GM23338 (cell line): ENCODE data around the gene TTLL8. TPM values are rescaled to one million over a fixed set of nuclear protein-coding genes. Genes with fewer than 3 reads are reported as not detected.

Source experiments
- ATAC-seq: fragments of 200-7000 bp; cut with Tn5 transposase; 3 replicates; pipeline ENCODE4 v1.9.1; 2020
- DNase-seq: peaks from one replicate; pipeline ENCODE4 v3.0.0-alpha.2; 2015; ENCODE audit warnings: low spot score
- H2AFZ ChIP-seq: fragments of 200-600 bp; sonication (generic); 2 replicates; pipeline ENCODE4 v1.8.0; 2016; ENCODE audit warnings: antibody characterized with exemption, mild to moderate bottlenecking, moderate library complexity
- H3F3A ChIP-seq: fragments of 200-600 bp; sonication (generic); replicated peaks from 2 replicates; pipeline ENCODE4 v1.8.0; 2017; ENCODE audit warnings: antibody characterized with exemption, mixed run types, low read depth
- H3K27ac ChIP-seq: fragments of 200-600 bp; sonication (generic); 2 replicates; pipeline ENCODE4 v1.6.1; 2016; ENCODE audit warnings: low read depth
- H3K27me3 ChIP-seq: fragments of 200-600 bp; sonication (generic); 2 replicates; pipeline ENCODE4 v1.8.0; 2016; ENCODE audit warnings: mild to moderate bottlenecking, mixed run types, moderate library complexity; ENCODE audit not compliant: insufficient read depth
- H3K36me3 ChIP-seq: fragments of 200-600 bp; sonication (generic); 2 replicates; pipeline ENCODE4 v1.8.0; 2016; ENCODE audit warnings: mild to moderate bottlenecking; ENCODE audit not compliant: insufficient read depth
- H3K4me1 ChIP-seq: fragments of 200-600 bp; sonication (generic); 2 replicates; pipeline ENCODE4 v1.8.0; 2016; ENCODE audit warnings: mild to moderate bottlenecking, moderate library complexity; ENCODE audit not compliant: insufficient read depth
- H3K4me2 ChIP-seq: fragments of 200-600 bp; sonication (generic); 2 replicates; pipeline ENCODE4 v1.7.1; 2017; ENCODE audit warnings: mixed run types
- H3K4me3 ChIP-seq: fragments of 200-600 bp; sonication (generic); 2 replicates; pipeline ENCODE4 v1.6.1; 2016; ENCODE audit warnings: mixed run types
- H3K79me2 ChIP-seq: fragments of 200-600 bp; sonication (generic); replicated peaks from 2 replicates; pipeline ENCODE4 v1.8.0; 2017; ENCODE audit warnings: mild to moderate bottlenecking; ENCODE audit not compliant: insufficient read depth
- H3K9me2 ChIP-seq: fragments of 200-600 bp; sonication (generic); 2 replicates; pipeline ENCODE4 v1.8.0; 2017; ENCODE audit not compliant: insufficient read depth
- H4K20me1 ChIP-seq: fragments of 200-600 bp; sonication (generic); replicated peaks from 2 replicates; pipeline ENCODE4 v1.8.0; 2017; ENCODE audit warnings: mild to moderate bottlenecking; ENCODE audit not compliant: insufficient read depth
- H3K27ac Mint-ChIP-seq: 2 replicates; pipeline ENCODE4 v1.8.0; 2020; ENCODE audit warnings: inconsistent platforms, mild to moderate bottlenecking, moderate library complexity, mixed read lengths
- H3K27me3 Mint-ChIP-seq: 3 replicates; pipeline ENCODE4 v1.8.0; 2022; ENCODE audit warnings: low read depth, mild to moderate bottlenecking, moderate library complexity, mixed read lengths, inconsistent platforms; ENCODE audit not compliant: insufficient read depth, poor library complexity
- H3K36me3 Mint-ChIP-seq: 3 replicates; pipeline ENCODE4 v1.8.0; 2021; ENCODE audit warnings: low read depth, mild to moderate bottlenecking, inconsistent platforms, moderate library complexity, mixed read lengths
- H3K4me1 Mint-ChIP-seq: 3 replicates; pipeline ENCODE4 v1.8.0; 2020; ENCODE audit warnings: mild to moderate bottlenecking, inconsistent platforms, mixed read lengths
- H3K4me3 Mint-ChIP-seq: 3 replicates; pipeline ENCODE4 v1.8.0; 2021; ENCODE audit warnings: moderate library complexity, mild to moderate bottlenecking, inconsistent platforms, mixed read lengths
- H3K9me3 Mint-ChIP-seq: 3 replicates; pipeline ENCODE4 v1.8.0; 2020; ENCODE audit warnings: moderate library complexity, mild to moderate bottlenecking, inconsistent platforms, mixed read lengths
- CREB1 ChIP-seq: fragments of 250-450 bp; sonication (Bioruptor Pico); IDR thresholded peaks from 2 replicates; pipeline ENCODE4 v1.5.0; 2020; ENCODE audit warnings: low read depth, mild to moderate bottlenecking, moderate library complexity
- EZH2 ChIP-seq: fragments of 200-600 bp; sonication (generic); IDR thresholded peaks from one replicate; pipeline ENCODE4 v1.8.0; 2017; ENCODE audit warnings: antibody characterized with exemption, mild to moderate bottlenecking, low read depth; ENCODE audit not compliant: unreplicated experiment
- EZH2phosphoT487 ChIP-seq: fragments of 200-600 bp; sonication (generic); IDR thresholded peaks from one replicate; pipeline ENCODE4 v1.8.1; 2018; ENCODE audit warnings: antibody characterized with exemption; ENCODE audit not compliant: unreplicated experiment
- JUNB ChIP-seq: IDR thresholded peaks from one replicate; pipeline ENCODE4 v1.6.1; 2016; ENCODE audit warnings: antibody characterized with exemption; ENCODE audit not compliant: unreplicated experiment
- NANOG ChIP-seq: IDR thresholded peaks from 2 replicates; pipeline ENCODE4 v1.6.1; 2016; ENCODE audit warnings: antibody characterized with exemption, borderline replicate concordance
- POLR2AphosphoS5 ChIP-seq: IDR thresholded peaks from 2 replicates; pipeline ENCODE4 v1.6.1; 2016; ENCODE audit warnings: antibody characterized with exemption, low read depth
- STAT1 ChIP-seq: IDR thresholded peaks from one replicate; pipeline ENCODE4 v1.6.1; 2016; ENCODE audit warnings: antibody characterized with exemption; ENCODE audit not compliant: unreplicated experiment
- ZNF114 ChIP-seq: fragments of 250-450 bp; sonication (Bioruptor Pico); IDR thresholded peaks from 2 replicates; pipeline ENCODE4 v1.5.0; 2020; ENCODE audit warnings: mild to moderate bottlenecking, moderate library complexity
- ZNF331 ChIP-seq: fragments of 250-450 bp; sonication (Bioruptor Pico); IDR thresholded peaks from 2 replicates; pipeline ENCODE4 v1.5.0; 2020; ENCODE audit warnings: low read depth, mild to moderate bottlenecking, moderate library complexity
- polyA plus RNA-seq: library from polyadenylated mRNA; unstranded; fragments of >200 nt; fragmentation: Nextera tagmentation; extraction: Ambion mirVana; gene quantifications from 2 replicates; pipeline ENCODE4 v1.2.1, GENCODE V29; 2016
- total RNA-seq: library from RNA; depleted of rRNA; stranded (reverse); fragments of >200 nt; shearing (Covaris generic); gene quantifications from 2 replicates; pipeline ENCODE4 v1.2.3, GENCODE V29; 2014
- TF ChIP-seq, protein P1 (sequence below): fragments of 250-450 bp; sonication (Bioruptor Pico); IDR thresholded peaks from 2 replicates; pipeline ENCODE4 v1.5.0; 2020; ENCODE audit warnings: mild to moderate bottlenecking, moderate library complexity
- TF ChIP-seq, protein P2 (sequence below): IDR thresholded peaks from one replicate; pipeline ENCODE4 v1.6.1; 2018; ENCODE audit warnings: antibody characterized with exemption; ENCODE audit not compliant: unreplicated experiment
- TF ChIP-seq, protein P3 (sequence below), 2 experiments: fragments of 200-600 bp in 1 of 2; sonication (generic) in 1 of 2; conservative IDR thresholded peaks; 2 replicates each; pipeline versions ENCODE4 v1.5.1 to v1.6.1; 2016 to 2017; ENCODE audit warnings: antibody characterized with exemption in 2 of 2, low read depth in 2 of 2, mild to moderate bottlenecking in 2 of 2, moderate library complexity in 1 of 2
- TF ChIP-seq, protein P4 (sequence below): IDR thresholded peaks from 2 replicates; pipeline ENCODE4 v1.6.1; 2016; ENCODE audit warnings: antibody characterized with exemption

TTLL8 gene
- total and polyA plus RNA-seq, 2 experiments from 2014 or later = not detected

DNA sequence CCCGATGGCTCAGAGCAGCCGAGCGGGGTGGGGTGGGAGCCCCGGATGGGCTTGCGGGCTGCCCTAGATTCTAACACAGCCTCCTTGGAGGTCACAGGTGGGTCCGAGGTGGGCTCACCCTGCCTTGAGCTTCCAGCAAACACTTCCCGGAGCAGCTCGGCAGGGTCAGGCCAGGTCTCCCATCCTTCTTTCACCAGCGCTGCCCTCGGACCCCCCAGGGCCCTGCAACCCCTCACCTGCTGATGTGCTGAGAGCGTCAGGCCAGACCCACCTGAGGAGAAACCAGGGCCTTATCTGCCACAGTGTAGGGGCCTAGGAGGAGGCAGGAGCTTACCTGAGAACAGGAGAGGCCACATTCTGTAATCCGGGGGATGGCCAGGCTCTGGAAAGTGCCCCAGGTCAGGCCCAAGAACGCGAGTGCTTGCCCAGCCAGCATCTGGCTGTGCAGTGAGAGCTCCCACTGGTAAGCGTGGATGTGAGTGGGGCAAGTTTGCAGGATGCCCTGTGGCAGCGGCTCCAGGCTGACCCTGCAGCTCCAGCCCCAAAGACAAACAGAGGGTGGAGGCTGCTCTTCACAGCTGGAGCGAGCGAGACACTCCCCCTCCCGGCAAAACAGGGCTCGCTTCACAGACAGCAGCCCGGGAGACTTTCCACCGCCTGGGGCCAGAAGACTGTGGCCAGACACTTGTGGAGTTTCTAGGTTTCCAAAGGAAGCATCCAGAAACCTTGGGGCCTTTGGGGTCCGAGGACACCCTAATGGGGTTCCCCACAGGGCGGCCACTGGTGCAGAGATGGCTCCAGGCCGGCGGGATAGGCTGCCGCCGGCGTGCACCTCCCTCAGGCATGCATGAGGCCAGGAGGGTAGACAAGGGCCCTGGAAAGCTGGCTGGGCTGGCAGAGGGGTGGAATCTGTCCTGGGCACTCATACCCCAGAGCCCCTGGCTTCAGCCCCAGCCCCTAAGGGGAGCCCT is 45.6 kb downstream of the TTLL8 start, which contains the start of gene IL17REL:
TSS of gene IL17REL (minus strand) at position 555 of the 971 bp plus-strand sequence. CDS start at position 436, 119 bp downstream.
- Histone ChIP-seq H3K4me1 (peaks cover 7% of the 10 kb centered on the region; the same call in 1 of the 2 replicates), H2AFZ (no peak within 1 kb of the TSS), H4K20me1 (0 out of 2 replicates have a peak, but pooled peaks cover 3% of the 10 kb centered on the region), H3K4me3 (peak within 1 kb of the TSS; percentile 52; the same call in 1 of the 2 replicates), H3K36me3 (no peaks in the 10 kb centered on the region), H3K27me3 (peaks cover 60% of the 10 kb centered on the region), H3F3A (no peaks in the 10 kb centered on the region), H3K79me2 (no peaks in the 10 kb centered on the region), H3K4me2 (no peak within 1 kb of the TSS; the same call in 1 of the 2 replicates), H3K9me2 (no peaks in the 10 kb centered on the region), H3K27ac (no peak within 1 kb of the TSS)
- Mint-ChIP-seq H3K4me3 (peak within 1 kb of the TSS; percentile 65; the same call in 1 of the 3 replicates), H3K27me3 (peaks cover 38% of the 10 kb centered on the region), H3K9me3 (no peaks in the 10 kb centered on the region), H3K36me3 (no peaks in the 10 kb centered on the region), H3K4me1 (peaks cover 15% of the 10 kb centered on the region; the same call in 2 of the 3 replicates), H3K27ac (no peak within 1 kb of the TSS)
- ATAC-seq = peak; percentile 4
- no peak for DNase-seq
- no peak for TF ChIP-seq ZNF114 (CRISPR knock-in tag)
- TF ChIP-seq EZH2 = no peak
- TF ChIP-seq POLR2AphosphoS5 = no peak
- TF ChIP-seq, protein P1, sequence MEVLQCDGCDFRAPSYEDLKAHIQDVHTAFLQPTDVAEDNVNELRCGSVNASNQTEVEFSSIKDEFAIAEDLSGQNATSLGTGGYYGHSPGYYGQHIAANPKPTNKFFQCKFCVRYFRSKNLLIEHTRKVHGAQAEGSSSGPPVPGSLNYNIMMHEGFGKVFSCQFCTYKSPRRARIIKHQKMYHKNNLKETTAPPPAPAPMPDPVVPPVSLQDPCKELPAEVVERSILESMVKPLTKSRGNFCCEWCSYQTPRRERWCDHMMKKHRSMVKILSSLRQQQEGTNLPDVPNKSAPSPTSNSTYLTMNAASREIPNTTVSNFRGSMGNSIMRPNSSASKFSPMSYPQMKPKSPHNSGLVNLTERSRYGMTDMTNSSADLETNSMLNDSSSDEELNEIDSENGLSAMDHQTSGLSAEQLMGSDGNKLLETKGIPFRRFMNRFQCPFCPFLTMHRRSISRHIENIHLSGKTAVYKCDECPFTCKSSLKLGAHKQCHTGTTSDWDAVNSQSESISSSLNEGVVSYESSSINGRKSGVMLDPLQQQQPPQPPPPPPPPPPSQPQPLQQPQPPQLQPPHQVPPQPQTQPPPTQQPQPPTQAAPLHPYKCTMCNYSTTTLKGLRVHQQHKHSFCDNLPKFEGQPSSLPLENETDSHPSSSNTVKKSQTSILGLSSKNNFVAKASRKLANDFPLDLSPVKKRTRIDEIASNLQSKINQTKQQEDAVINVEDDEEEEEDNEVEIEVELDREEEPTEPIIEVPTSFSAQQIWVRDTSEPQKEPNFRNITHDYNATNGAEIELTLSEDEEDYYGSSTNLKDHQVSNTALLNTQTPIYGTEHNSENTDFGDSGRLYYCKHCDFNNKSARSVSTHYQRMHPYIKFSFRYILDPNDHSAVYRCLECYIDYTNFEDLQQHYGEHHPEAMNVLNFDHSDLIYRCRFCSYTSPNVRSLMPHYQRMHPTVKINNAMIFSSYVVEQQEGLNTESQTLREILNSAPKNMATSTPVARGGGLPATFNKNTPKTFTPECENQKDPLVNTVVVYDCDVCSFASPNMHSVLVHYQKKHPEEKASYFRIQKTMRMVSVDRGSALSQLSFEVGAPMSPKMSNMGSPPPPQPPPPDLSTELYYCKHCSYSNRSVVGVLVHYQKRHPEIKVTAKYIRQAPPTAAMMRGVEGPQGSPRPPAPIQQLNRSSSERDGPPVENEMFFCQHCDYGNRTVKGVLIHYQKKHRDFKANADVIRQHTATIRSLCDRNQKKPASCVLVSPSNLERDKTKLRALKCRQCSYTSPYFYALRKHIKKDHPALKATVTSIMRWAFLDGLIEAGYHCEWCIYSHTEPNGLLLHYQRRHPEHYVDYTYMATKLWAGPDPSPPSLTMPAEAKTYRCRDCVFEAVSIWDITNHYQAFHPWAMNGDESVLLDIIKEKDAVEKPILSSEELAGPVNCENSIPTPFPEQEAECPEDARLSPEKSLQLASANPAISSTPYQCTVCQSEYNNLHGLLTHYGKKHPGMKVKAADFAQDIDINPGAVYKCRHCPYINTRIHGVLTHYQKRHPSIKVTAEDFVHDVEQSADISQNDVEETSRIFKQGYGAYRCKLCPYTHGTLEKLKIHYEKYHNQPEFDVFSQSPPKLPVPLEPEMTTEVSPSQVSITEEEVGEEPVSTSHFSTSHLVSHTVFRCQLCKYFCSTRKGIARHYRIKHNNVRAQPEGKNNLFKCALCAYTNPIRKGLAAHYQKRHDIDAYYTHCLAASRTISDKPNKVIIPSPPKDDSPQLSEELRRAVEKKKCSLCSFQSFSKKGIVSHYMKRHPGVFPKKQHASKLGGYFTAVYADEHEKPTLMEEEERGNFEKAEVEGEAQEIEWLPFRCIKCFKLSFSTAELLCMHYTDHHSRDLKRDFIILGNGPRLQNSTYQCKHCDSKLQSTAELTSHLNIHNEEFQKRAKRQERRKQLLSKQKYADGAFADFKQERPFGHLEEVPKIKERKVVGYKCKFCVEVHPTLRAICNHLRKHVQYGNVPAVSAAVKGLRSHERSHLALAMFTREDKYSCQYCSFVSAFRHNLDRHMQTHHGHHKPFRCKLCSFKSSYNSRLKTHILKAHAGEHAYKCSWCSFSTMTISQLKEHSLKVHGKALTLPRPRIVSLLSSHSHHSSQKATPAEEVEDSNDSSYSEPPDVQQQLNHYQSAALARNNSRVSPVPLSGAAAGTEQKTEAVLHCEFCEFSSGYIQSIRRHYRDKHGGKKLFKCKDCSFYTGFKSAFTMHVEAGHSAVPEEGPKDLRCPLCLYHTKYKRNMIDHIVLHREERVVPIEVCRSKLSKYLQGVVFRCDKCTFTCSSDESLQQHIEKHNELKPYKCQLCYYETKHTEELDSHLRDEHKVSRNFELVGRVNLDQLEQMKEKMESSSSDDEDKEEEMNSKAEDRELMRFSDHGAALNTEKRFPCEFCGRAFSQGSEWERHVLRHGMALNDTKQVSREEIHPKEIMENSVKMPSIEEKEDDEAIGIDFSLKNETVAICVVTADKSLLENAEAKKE (CRISPR knock-in tag) = no peak
- TF ChIP-seq, protein P2, sequence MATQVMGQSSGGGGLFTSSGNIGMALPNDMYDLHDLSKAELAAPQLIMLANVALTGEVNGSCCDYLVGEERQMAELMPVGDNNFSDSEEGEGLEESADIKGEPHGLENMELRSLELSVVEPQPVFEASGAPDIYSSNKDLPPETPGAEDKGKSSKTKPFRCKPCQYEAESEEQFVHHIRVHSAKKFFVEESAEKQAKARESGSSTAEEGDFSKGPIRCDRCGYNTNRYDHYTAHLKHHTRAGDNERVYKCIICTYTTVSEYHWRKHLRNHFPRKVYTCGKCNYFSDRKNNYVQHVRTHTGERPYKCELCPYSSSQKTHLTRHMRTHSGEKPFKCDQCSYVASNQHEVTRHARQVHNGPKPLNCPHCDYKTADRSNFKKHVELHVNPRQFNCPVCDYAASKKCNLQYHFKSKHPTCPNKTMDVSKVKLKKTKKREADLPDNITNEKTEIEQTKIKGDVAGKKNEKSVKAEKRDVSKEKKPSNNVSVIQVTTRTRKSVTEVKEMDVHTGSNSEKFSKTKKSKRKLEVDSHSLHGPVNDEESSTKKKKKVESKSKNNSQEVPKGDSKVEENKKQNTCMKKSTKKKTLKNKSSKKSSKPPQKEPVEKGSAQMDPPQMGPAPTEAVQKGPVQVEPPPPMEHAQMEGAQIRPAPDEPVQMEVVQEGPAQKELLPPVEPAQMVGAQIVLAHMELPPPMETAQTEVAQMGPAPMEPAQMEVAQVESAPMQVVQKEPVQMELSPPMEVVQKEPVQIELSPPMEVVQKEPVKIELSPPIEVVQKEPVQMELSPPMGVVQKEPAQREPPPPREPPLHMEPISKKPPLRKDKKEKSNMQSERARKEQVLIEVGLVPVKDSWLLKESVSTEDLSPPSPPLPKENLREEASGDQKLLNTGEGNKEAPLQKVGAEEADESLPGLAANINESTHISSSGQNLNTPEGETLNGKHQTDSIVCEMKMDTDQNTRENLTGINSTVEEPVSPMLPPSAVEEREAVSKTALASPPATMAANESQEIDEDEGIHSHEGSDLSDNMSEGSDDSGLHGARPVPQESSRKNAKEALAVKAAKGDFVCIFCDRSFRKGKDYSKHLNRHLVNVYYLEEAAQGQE = no peak
- TF ChIP-seq ZNF331 (CRISPR knock-in tag) = no peak
- no peak for TF ChIP-seq EZH2phosphoT487
- no peak for TF ChIP-seq NANOG
- TF ChIP-seq JUNB = no peak
- TF ChIP-seq, protein P3, sequence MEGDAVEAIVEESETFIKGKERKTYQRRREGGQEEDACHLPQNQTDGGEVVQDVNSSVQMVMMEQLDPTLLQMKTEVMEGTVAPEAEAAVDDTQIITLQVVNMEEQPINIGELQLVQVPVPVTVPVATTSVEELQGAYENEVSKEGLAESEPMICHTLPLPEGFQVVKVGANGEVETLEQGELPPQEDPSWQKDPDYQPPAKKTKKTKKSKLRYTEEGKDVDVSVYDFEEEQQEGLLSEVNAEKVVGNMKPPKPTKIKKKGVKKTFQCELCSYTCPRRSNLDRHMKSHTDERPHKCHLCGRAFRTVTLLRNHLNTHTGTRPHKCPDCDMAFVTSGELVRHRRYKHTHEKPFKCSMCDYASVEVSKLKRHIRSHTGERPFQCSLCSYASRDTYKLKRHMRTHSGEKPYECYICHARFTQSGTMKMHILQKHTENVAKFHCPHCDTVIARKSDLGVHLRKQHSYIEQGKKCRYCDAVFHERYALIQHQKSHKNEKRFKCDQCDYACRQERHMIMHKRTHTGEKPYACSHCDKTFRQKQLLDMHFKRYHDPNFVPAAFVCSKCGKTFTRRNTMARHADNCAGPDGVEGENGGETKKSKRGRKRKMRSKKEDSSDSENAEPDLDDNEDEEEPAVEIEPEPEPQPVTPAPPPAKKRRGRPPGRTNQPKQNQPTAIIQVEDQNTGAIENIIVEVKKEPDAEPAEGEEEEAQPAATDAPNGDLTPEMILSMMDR (conservative IDR thresholded peaks at IDR 0.05; ENCODE audit: low read depth in 2 of 2) = no peak
- TF ChIP-seq, protein P4, sequence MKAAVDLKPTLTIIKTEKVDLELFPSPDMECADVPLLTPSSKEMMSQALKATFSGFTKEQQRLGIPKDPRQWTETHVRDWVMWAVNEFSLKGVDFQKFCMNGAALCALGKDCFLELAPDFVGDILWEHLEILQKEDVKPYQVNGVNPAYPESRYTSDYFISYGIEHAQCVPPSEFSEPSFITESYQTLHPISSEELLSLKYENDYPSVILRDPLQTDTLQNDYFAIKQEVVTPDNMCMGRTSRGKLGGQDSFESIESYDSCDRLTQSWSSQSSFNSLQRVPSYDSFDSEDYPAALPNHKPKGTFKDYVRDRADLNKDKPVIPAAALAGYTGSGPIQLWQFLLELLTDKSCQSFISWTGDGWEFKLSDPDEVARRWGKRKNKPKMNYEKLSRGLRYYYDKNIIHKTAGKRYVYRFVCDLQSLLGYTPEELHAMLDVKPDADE = no peak
- no peak for TF ChIP-seq STAT1
- TF ChIP-seq CREB1 = no peak
